Esophagus squamous epithelium (tissue), 5 donors: ENCODE measurements around the gene POU6F1. TPM values are rescaled to one million over a fixed set of nuclear protein-coding genes. Genes with fewer than 3 reads are reported as not detected.

ENCODE experiments used
- DNase-seq: peaks from one replicate; lab custom pipeline; 2025; lab: John Stamatoyannopoulos, UW
- H3K27ac ChIP-seq, 4 donors: fragments of 200-600 bp; sonication (generic); one replicate each; pipeline ENCODE4 v1.5.1; 2016 to 2019; ENCODE audit warnings: mild to moderate bottlenecking in 1 of 4
- H3K27me3 ChIP-seq, 4 donors: fragments of 200-600 bp; sonication (generic); 1 replicate in 3 of 4; 2 replicates in 1 of 4; pipeline versions ENCODE4 v1.5.1 to v1.6.0; 2017 to 2021; ENCODE audit warnings: antibody characterized with exemption in 1 of 4
- H3K36me3 ChIP-seq, 3 donors: fragments of 200-600 bp; sonication (generic); one replicate each; pipeline ENCODE4 v1.5.1; 2016 to 2019
- H3K4me1 ChIP-seq, 3 donors: fragments of 200-600 bp; sonication (generic); one replicate each; pipeline ENCODE4 v1.5.1; 2017 to 2019
- H3K4me3 ChIP-seq, 4 donors: fragments of 200-600 bp; sonication (generic); 1 replicate in 3 of 4; 2 replicates in 1 of 4; pipeline ENCODE4 v1.5.1; 2016 to 2019; ENCODE audit warnings: mild to moderate bottlenecking in 2 of 4, moderate library complexity in 1 of 4
- H3K9me3 ChIP-seq, 3 donors: fragments of 200-600 bp; sonication (generic); one replicate each; pipeline ENCODE4 v1.5.1; 2016 to 2019
- CTCF ChIP-seq, 6 experiments: fragments of 450-650 bp in 4 of 6; fragments of 200-600 bp in 2 of 6; sonication (generic) in 2 of 6; IDR thresholded peaks; one replicate each; pipeline ENCODE4 v1.5.1; 2016 to 2019; ENCODE audit warnings: antibody characterized with exemption in 6 of 6, mild to moderate bottlenecking in 4 of 6, moderate library complexity in 4 of 6
- POLR2A ChIP-seq, 4 donors: fragments of 450-650 bp; IDR thresholded peaks; one replicate each; pipeline ENCODE4 v1.6.1; 2017; ENCODE audit warnings: antibody characterized with exemption in 4 of 4, mild to moderate bottlenecking in 4 of 4, moderate library complexity in 3 of 4
- WGBS, 2 donors: methylation state at CpG; one replicate each; pipeline ENCODE4 v1.1.5; 2018; 5-methylcytosine and 5-hydroxymethylcytosine counted together
- intact Hi-C: fragments of 100-400 bp; cut with DNase I; formaldehyde crosslinking; loops from one replicate; pipeline ENCODE4 v1.15.0; 2022
- total RNA-seq, 4 donors: library from RNA; depleted of rRNA; stranded (reverse); fragments of >200 nt; gene quantifications; one replicate each; pipeline ENCODE4 v1.1.0, GENCODE V29; 2016
- donor health status: DM: yes; HTN: yes; CAD: no.

The POU6F1 gene
- total RNA-seq, 4 donors from 2014 or later: 0.42 to 5.9 (median 1.7) TPM

GRCh38 chr12:51192284-51192671 is 25.6 kb downstream of the POU6F1 start:
- peaks cover 0 to 14% (median 0%) of the 10 kb centered on the region in 3 donors for H3K4me1 ChIP-seq
- intact Hi-C loops: no loop called here
- no peak for DNase-seq
- no peak overlapping the region for H3K4me3 ChIP-seq
- TF ChIP-seq CTCF (IDR thresholded peaks at IDR 0.05) (no peak), POLR2A (IDR thresholded peaks at IDR 0.05) (no peak)
- H3K36me3 ChIP-seq: peaks cover 0 to 37% (median 0%) of the 10 kb centered on the region in 3 donors
- no peaks in the 10 kb centered on the region for H3K9me3 ChIP-seq
- WGBS, 2 donors: 90 to 95% methylated on average over 3 to 5 of the region's 5 CpGs
- no peak overlapping the region for H3K27ac ChIP-seq
- no peaks in the 10 kb centered on the region for H3K27me3 ChIP-seq

GRCh38 chr12:51191516-51192283 is 26.2 kb downstream of the POU6F1 start:
- Histone ChIP-seq H3K27me3 (no peaks in the 10 kb centered on the region), H3K9me3 (no peaks in the 10 kb centered on the region), H3K4me3 (no peak overlapping the region), H3K27ac (no peak overlapping the region), H3K36me3 (peaks cover 0 to 35% (median 0%) of the 10 kb centered on the region in 3 donors), H3K4me1 (peaks cover 0 to 20% (median 0%) of the 10 kb centered on the region in 3 donors)
- no peak for DNase-seq
- TF ChIP-seq CTCF (IDR thresholded peaks at IDR 0.05): no peak
- TF ChIP-seq POLR2A (IDR thresholded peaks at IDR 0.05): no peak
- WGBS, 2 donors: 70 to 95% methylated on average over 6 to 8 of the region's 12 CpGs
- intact Hi-C loops: no loop called here

GRCh38 chr12:51190820-51191219 is 27.0 kb downstream of the POU6F1 start:
- H3K4me3 ChIP-seq: no peak overlapping the region
- H3K36me3 ChIP-seq: peaks cover 0 to 35% (median 0%) of the 10 kb centered on the region in 3 donors
- DNase-seq: no peak
- no peaks in the 10 kb centered on the region for H3K27me3 ChIP-seq
- no peak for TF ChIP-seq CTCF (IDR thresholded peaks at IDR 0.05)
- TF ChIP-seq POLR2A (IDR thresholded peaks at IDR 0.05): no peak
- intact Hi-C loops: no loop called here
- 90 to 100% methylated on average over 1 to 2 of the region's 4 CpGs for WGBS, 2 donors
- H3K4me1 ChIP-seq: peaks cover 0 to 26% (median 0%) of the 10 kb centered on the region in 3 donors
- H3K9me3 ChIP-seq: no peaks in the 10 kb centered on the region
- no peak overlapping the region for H3K27ac ChIP-seq

GRCh38 chr12:51189790-51190355 is 28.0 kb downstream of the POU6F1 start:
- Histone ChIP-seq H3K4me1 (peaks cover 0 to 26% (median 0%) of the 10 kb centered on the region in 3 donors), H3K9me3 (no peaks in the 10 kb centered on the region), H3K27ac (no peak overlapping the region), H3K36me3 (peaks cover 0 to 35% (median 0%) of the 10 kb centered on the region in 3 donors), H3K27me3 (no peaks in the 10 kb centered on the region), H3K4me3 (no peak overlapping the region)
- no peak for DNase-seq
- 83 to 89% methylated on average over 1 to 11 of the region's 14 CpGs for WGBS, 2 donors
- intact Hi-C loops: no loop called here
- TF ChIP-seq CTCF (IDR thresholded peaks at IDR 0.05): no peak
- TF ChIP-seq POLR2A (IDR thresholded peaks at IDR 0.05): no peak
